ENCODE results near the gene ATF4. TPM values are rescaled to one million over a fixed set of nuclear protein-coding genes. Genes with fewer than 3 reads are reported as not detected.

The ATF4 gene
- total RNA-seq = 121 and 127 TPM in 2 replicates

GRCh38 chr22:39520226-39521105 is at the start of gene ATF4:
TSS of gene ATF4 (plus strand) at chr22:39520562. CDS start at chr22:39521446, 884 bp downstream.

GRCh38 chr22:39502109-39502788 is 18.1 kb upstream of the ATF4 start, which contains the start of gene MIEF1:
TSS of gene MIEF1 (plus strand) at chr22:39502290. CDS start at chr22:39511295, 9,005 bp downstream.

GRCh38 chr22:39532215-39533073 is 12.1 kb downstream of the ATF4 start, which contains the start of gene RPS19BP1:
TSS of gene RPS19BP1 (minus strand) at chr22:39532748. CDS start at chr22:39532738, 10 bp downstream.

GRCh38 chr22:39570665-39571064 is 50.3 kb downstream of the ATF4 start, which contains the start of gene CACNA1I:
TSS of gene CACNA1I (plus strand) at chr22:39570753. CDS start at chr22:39570753, 0 bp downstream.

Other genes starting within 250 kb of the ATF4 start
- 2,861 and 3,739 TPM in 2 replicates for gene RPL3, start 200.9 kb upstream of the ATF4 start, total RNA-seq
- gene SYNGR1, start 170.6 kb upstream of the ATF4 start, total RNA-seq = 0.49 and 1.5 TPM in 2 replicates
- 20.0 and 21.7 TPM in 2 replicates for gene TAB1, start 120.8 kb upstream of the ATF4 start, total RNA-seq
- gene MGAT3, start 63.5 kb upstream of the ATF4 start, total RNA-seq = under 0.01 and 0.06 TPM in 2 replicates
- 12.6 and 20.1 TPM in 2 replicates for gene MIEF1, start 18.3 kb upstream of the ATF4 start, total RNA-seq
- gene RPS19BP1, start 12.2 kb downstream of the ATF4 start, total RNA-seq = 49.6 and 59.9 TPM in 2 replicates
- gene CACNA1I, start 50.2 kb downstream of the ATF4 start, total RNA-seq = not detected in 2 replicates

Measured in bladder microvascular endothelial cell (primary cell).